SK-N-SH treated with all-trans-retinoic acid at 6 μM for 48 hours (cell line): ENCODE data around the gene CXCL10.

Source experiments
- BACH2 ChIP-seq: fragments of 250-450 bp; sonication (Bioruptor Pico); IDR thresholded peaks from 2 replicates; pipeline ENCODE4 v1.9.0; 2021; ENCODE audit warnings: mild to moderate bottlenecking, borderline replicate concordance
- SNAI2 ChIP-seq: fragments of 250-450 bp; sonication (Bioruptor Pico); IDR thresholded peaks from 2 replicates; pipeline ENCODE4 v1.5.0; 2020; ENCODE audit warnings: mild to moderate bottlenecking, moderate library complexity
- ZC3H10 ChIP-seq: fragments of 250-450 bp; sonication (Bioruptor Pico); IDR thresholded peaks from 2 replicates; pipeline ENCODE4 v1.5.1; 2021; ENCODE audit warnings: mild to moderate bottlenecking, moderate library complexity
- ZNF565 ChIP-seq: fragments of 450-650 bp; formaldehyde crosslinking; conservative IDR thresholded peaks from 2 replicates; pipeline ENCODE4 v1.5.0; 2020; ENCODE audit warnings: low read depth, mild to moderate bottlenecking, moderate library complexity
- TF ChIP-seq, protein P1 (sequence below): fragments of 250-450 bp; sonication (Bioruptor Pico); IDR thresholded peaks from 2 replicates; pipeline ENCODE4 v1.5.0; 2020; ENCODE audit warnings: mild to moderate bottlenecking, moderate library complexity

Gene CXCL10

DNA sequence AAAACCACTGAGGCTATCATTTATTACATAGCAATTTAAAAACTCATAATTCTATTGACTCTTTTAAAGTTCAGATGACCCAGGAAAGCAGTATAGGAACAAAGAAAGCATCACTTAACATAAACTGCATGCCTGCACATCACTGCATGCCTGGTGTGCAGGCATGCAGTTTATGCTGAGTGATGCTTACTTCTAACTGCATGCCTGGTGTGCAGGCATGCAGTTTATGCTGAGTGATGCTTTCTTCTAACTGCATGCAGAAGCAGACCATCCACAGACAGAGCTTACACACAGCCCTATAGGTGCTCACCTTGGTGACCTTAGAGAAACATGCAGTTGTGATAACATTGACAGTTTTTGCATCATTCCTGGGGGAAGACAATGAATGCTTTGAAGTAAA, 49.5 kb downstream of the CXCL10 start (continued):
- TF ChIP-seq, protein P1, sequence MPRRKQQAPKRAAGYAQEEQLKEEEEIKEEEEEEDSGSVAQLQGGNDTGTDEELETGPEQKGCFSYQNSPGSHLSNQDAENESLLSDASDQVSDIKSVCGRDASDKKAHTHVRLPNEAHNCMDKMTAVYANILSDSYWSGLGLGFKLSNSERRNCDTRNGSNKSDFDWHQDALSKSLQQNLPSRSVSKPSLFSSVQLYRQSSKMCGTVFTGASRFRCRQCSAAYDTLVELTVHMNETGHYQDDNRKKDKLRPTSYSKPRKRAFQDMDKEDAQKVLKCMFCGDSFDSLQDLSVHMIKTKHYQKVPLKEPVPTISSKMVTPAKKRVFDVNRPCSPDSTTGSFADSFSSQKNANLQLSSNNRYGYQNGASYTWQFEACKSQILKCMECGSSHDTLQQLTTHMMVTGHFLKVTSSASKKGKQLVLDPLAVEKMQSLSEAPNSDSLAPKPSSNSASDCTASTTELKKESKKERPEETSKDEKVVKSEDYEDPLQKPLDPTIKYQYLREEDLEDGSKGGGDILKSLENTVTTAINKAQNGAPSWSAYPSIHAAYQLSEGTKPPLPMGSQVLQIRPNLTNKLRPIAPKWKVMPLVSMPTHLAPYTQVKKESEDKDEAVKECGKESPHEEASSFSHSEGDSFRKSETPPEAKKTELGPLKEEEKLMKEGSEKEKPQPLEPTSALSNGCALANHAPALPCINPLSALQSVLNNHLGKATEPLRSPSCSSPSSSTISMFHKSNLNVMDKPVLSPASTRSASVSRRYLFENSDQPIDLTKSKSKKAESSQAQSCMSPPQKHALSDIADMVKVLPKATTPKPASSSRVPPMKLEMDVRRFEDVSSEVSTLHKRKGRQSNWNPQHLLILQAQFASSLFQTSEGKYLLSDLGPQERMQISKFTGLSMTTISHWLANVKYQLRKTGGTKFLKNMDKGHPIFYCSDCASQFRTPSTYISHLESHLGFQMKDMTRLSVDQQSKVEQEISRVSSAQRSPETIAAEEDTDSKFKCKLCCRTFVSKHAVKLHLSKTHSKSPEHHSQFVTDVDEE (CRISPR knock-in tag) = no peak
- TF ChIP-seq BACH2 (CRISPR knock-in tag) = no peak
- no peak for TF ChIP-seq ZC3H10 (CRISPR knock-in tag)
- no peak for TF ChIP-seq ZNF565
- no peak for TF ChIP-seq SNAI2 (CRISPR knock-in tag)
- TF ChIP-seq, all 23 proteins: peak for 0
